Suppressor macrophage treated with lipopolysaccharide for 1 hour (primary cell): ENCODE results near the gene CDCA4.

Experiments used
- DNase-seq, 3 donors: peaks; one replicate each; pipeline ENCODE4 v3.0.0-alpha.2; 2020 to 2022

The CDCA4 gene

DNA sequence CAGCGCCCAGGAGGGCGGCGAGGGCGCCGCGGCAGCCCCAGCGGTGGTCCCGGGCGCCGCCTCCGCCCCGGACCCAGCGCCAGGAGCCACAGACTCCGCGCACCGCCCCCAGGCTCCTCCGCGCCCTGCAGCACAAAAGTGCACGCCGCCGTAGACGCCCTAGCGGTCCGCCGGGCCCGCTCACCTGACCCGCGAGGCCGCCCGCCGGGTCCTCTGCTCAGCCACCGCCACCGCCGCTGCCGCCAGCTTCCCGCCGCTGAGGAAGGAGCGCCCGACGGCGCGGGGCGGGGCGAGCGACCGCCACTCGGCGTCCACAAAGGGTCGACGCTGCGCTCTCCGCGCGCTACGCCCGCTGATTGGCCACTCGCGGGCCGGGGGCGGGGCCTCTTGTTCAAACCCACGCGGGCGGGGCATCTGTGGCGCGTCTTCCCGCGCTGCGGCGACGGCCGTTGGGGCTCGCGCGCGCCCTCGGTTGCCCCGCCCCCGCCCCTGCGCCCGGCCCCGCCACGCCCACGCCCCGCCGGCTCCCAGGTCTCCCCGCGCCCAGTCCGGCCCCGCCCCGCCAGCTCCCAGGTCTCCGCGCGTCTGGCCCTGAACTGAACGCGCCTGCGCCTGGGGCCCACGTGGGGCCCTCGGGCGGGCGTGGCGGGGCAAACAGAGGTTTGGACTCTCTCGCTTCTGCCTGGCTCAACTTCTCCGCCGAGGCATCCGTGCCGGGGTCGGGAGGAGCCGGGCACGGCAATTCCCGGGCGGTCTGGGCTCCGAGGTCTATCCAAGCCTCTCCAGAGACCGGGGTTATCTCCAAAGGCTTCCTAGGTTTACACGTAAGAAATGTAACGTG is at the start of gene CDCA4:
CDCA4 (minus strand) TSS at position 269 of the 841 bp plus-strand sequence. CDS start 9,154 bp downstream, outside the sequence.
- DNase-seq = peak; percentile 98 to 100 (median 100)

- peak; percentile 98 to 100 (median 99) for DNase-seq
Measured at GRCh38 chr14:105069871-105070759, 49.2 kb upstream of the CDCA4 start.

GRCh38 chr14:105069522-105069870 is 48.6 kb upstream of the CDCA4 start:
- peak in 2 of 3 donors; percentile 73 to 82 for DNase-seq

DNA sequence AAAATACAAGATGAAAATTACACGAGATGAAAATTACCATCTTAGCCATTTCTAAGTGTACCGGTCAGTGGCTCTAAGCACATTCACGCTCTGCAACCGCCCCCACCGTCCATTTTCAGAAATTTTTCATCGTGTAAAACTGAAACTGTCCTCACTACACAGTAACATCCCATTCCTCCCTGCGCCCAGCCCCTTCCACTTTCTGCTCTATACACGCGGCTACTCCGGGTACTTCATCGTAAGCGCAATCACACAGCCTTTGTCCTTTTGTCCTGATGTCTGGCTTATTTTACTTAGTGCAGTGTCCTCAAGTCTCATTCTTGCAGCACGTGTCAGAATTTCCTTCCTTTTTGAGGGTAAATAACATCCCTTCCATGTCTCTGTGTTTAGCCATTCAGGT is 47.9 kb upstream of the CDCA4 start:
- peak; percentile 63 to 76 (median 70) for DNase-seq

GRCh38 chr14:105067969-105068301 is 47.1 kb upstream of the CDCA4 start:
- no peak for DNase-seq

DNA sequence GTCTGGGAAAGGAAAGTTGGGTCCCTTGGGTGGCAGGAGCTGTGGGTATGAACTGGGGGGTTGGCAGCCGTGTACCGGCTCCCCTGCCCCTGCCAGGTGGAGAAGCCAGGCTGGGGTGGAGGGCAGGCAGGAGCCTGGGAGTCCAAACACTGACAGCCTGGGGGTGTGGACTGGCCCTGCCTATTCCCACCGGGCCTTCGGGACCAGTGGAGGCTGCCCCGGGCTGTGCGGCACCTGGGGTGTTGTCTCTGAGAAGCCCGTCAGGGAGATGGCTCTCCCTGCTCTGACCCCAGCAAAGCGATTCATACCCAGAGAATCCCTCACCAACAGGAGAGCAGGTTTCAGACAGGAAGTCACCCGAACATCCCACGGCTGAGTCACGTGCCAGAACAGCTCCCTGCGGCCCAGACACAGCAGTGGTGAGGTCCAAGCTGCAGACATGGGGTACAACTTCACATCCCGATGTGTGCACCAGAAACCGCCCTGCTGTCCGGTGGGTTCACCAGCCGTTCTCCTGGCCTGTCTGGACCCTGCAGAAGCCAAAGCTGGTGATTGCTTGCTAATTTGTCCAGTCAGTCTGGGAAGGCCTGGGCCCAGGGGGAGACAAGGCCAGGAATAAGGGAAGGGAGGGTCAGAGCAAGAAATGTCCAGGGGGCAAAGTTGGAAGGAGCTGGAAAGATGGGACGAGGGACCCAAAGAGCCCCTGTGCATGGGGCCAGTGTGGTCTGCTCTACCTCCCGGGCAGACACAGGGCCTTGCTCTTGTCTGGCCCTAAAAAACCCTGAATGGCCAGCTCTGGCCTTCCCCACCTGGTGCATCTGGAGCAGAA is 46.5 kb upstream of the CDCA4 start:
- peak; percentile 65 to 68 (median 66) for DNase-seq

- peak; percentile 74 to 88 (median 83) for DNase-seq
Measured at GRCh38 chr14:105066240-105067071, 45.6 kb upstream of the CDCA4 start.

DNA sequence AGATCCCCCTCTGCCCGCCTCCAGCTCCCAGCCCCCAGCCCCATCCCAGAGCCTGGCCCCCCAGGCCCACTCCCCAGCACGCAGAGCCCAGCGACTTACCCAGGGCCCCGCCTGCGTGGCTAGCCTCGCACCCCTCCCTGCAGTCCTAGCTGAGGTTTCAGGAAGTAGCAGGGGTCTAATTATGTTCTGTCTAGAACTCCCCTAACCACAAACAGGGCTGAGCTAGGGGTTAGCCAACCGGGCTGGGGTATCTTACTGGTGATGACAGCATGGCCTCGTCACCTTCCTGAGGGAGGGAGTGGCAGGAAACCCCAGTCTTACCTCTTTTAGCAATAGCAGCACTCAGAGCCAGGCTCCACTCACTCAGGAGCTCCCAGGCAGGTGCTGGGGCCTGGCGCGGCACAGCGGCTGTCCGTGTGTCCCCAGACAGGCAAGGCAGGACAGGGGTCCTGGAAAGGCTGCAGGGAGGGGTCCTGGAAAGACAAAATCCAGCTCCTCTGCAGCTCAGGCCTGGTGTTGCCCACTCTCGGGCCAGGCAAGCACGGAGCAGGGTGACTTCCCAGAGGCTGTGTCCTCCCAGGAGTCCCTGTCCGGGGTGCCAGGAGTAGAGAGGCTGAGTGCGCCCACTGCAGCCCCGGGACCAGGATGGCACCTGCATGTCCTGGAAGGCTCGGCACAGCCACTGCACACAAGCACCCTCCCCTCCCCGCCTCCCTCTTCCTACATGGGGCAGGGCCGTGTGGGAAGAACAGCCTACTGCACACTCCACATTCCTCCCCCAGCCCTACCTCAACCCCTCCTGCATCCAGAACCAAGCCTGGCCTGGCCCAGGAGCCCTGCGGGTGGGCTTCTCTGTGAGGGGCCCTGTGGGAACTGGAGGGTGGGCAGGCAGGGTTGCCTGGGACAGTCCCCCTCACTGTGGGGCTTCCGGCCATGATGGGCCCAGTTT is 44.7 kb upstream of the CDCA4 start, which contains the start of gene GPR132:
GPR132 (minus strand) TSS at position 151 of the 949 bp plus-strand sequence. CDS start 10,010 bp downstream, outside the sequence.
- peak; percentile 96 to 98 (median 97) for DNase-seq

GRCh38 chr14:105064721-105065143 is 43.8 kb upstream of the CDCA4 start:
- peak; percentile 66 to 83 (median 80) for DNase-seq

- peak in 1 of 3 donors; percentile 25 for DNase-seq
Measured at GRCh38 chr14:105064001-105064400, 43.1 kb upstream of the CDCA4 start.

DNA sequence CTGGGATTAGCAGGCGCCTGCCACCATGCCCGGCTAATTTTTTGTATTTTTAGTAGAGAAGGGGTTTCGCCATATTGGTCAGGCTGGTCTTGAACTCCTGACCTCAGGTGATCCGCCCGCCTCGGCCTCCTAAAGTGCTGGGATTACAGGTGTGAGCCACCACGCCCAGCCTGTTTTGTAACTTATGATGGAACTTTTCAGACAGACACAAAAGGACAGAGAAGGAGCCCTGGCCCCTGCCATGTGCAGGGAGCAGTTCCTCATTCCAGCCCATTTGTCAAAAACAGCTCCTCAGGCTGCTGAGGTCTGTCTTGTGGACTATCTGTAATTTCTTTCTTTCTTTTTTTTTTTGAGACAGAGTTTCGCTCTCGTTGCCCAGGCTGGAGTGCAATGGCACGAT is 42.6 kb upstream of the CDCA4 start:
- DNase-seq = peak; percentile 56 to 57 (median 57)

- DNase-seq = peak in 1 of 3 donors; percentile 50
Measured at GRCh38 chr14:105063056-105063455, 42.2 kb upstream of the CDCA4 start.

GRCh38 chr14:105062048-105062433 is 41.2 kb upstream of the CDCA4 start:
- DNase-seq = no peak

- DNase-seq = peak; percentile 52 to 75 (median 58)
Measured at GRCh38 chr14:105061428-105062047, 40.7 kb upstream of the CDCA4 start.

- DNase-seq = peak; percentile 60 to 68 (median 61)
Measured at GRCh38 chr14:105060751-105061427, 40.0 kb upstream of the CDCA4 start.

DNA sequence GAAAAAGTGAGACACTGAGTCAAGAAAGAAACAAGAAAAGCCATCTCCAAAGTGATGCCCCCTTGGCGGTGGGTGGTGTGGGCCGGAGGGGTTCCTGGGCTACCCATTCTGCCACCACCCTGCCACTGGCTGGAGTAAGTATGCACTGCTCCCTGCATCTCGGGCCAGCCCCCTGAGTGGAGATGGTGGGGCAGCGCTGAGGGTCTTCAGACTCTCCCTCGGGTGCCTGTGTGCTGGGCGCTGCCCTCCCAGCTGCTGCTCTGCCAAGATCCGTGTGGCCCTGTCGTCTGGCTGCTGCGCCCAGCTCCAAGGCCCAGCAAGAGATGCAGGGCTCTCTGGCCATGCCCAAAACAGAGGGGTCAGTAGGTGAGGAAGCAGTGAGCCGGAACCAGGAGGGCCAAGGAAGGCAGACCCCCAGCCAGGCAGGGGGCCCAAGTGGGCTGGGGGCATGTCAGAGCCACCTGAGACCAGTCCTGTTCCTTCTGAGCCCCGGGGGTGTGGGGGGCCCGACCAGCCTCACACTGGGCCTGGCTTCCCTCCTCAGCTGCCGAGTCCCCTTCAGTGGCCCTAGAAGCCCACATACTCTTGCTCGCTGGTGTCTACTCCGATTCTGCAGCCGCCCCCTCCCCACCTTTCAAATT is 39.2 kb upstream of the CDCA4 start:
- no peak for DNase-seq

- DNase-seq = peak in 1 of 3 donors; percentile 54
Measured at GRCh38 chr14:105059035-105059924, 38.4 kb upstream of the CDCA4 start.
